ENCODE measurements around the gene BLOC1S3.
A peak's percentile ranks its signal among the peaks of the same experiment; 100 is the strongest.

Gene BLOC1S3

GRCh38 chr19:45163156-45163555 is 15.4 kb upstream of the BLOC1S3 start:
- no peak overlapping the region for H3K27ac ChIP-seq (ENCODE audit: low read length)
- H3K36me3 ChIP-seq (ENCODE audit: insufficient read depth, low read length): no peaks in the 10 kb centered on the region
- TF ChIP-seq CTCF (IDR thresholded peaks at IDR 0.05; ENCODE audit: borderline replicate concordance, extremely low read depth, low read length, poor library complexity, severe bottlenecking) (no peak), EZH2 (IDR thresholded peaks at IDR 0.05; ENCODE audit: borderline replicate concordance, low read depth, low read length, severe bottlenecking) (no peak)
- H4K20me1 ChIP-seq (ENCODE audit: insufficient read depth, low read length): peaks cover 6% of the 10 kb centered on the region
- no peak overlapping the region for H3K9ac ChIP-seq (ENCODE audit: low read depth, low read length)
- no peak overlapping the region for H3K4me2 ChIP-seq (ENCODE audit: insufficient read depth, low read length)
- H2AFZ ChIP-seq (ENCODE audit: low read depth, low read length): no peak overlapping the region
- H3K4me1 ChIP-seq (ENCODE audit: insufficient read depth, low read length): no peaks in the 10 kb centered on the region
- no peaks in the 10 kb centered on the region for H3K79me2 ChIP-seq (ENCODE audit: insufficient read depth, low read length)
- H3K9me3 ChIP-seq (ENCODE audit: insufficient read depth, low read length, severe bottlenecking): no peaks in the 10 kb centered on the region
- H3K4me3 ChIP-seq (ENCODE audit: low read depth in 1 of 2, low read length in 2 of 2): no peak overlapping the region
- no peak for DNase-seq
- no peak for ATAC-seq (ENCODE audit: insufficient read depth, low read depth)
- no peaks in the 10 kb centered on the region for H3K27me3 ChIP-seq (ENCODE audit: insufficient read depth, low read length, poor library complexity)

DNA sequence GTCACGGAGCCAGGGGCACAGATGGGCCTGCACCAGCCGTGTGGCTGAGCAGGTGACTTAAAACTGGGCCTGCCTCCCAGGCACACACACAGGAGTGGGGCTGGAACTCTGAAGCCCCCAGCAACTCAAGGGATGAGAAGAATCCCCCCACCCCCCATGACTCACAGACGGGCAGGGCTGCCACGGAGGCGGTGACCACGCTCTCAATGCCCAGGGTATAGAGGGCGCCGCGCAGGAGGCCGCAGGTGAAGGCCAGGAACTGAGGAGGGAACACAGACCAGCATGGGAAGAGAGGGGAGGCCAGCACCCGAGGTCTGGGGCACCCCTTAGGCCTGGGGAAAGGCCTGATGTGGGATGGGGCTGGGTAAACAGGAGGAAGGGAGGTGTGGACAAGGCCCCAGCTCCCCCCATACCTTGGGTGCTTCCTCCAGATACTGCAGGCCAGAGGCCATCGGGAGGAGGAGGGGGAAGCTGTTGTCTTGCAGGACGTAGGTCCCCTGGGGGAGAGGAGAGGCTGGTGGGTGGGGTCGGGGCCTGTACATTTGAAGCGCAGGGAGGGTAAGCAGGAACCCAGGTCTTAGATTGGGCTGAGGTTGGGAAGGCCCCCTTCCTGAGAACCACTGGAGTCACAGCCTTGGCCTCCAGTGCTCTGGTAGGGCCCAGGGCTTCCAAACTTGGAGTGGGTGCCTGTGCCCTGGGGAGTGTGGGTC is 14.7 kb upstream of the BLOC1S3 start:
- H4K20me1 ChIP-seq (ENCODE audit: insufficient read depth, low read length): peaks cover 6% of the 10 kb centered on the region
- no peaks in the 10 kb centered on the region for H3K4me1 ChIP-seq (ENCODE audit: insufficient read depth, low read length)
- H3K4me2 ChIP-seq (ENCODE audit: insufficient read depth, low read length): no peak overlapping the region
- DNase-seq (no peak), ATAC-seq (ENCODE audit: insufficient read depth, low read depth) (0 out of 3 replicates have a peak, but pooled peaks have one; percentile 9)
- H2AFZ ChIP-seq (ENCODE audit: low read depth, low read length): no peak overlapping the region
- no peak overlapping the region for H3K4me3 ChIP-seq (ENCODE audit: low read depth in 1 of 2, low read length in 2 of 2)
- no peak overlapping the region for H3K9ac ChIP-seq (ENCODE audit: low read depth, low read length)
- H3K27ac ChIP-seq (ENCODE audit: low read length): no peak overlapping the region
- no peak for TF ChIP-seq CTCF (IDR thresholded peaks at IDR 0.05; ENCODE audit: borderline replicate concordance, extremely low read depth, low read length, poor library complexity, severe bottlenecking)
- TF ChIP-seq EZH2 (IDR thresholded peaks at IDR 0.05; ENCODE audit: borderline replicate concordance, low read depth, low read length, severe bottlenecking): no peak
- no peaks in the 10 kb centered on the region for H3K9me3 ChIP-seq (ENCODE audit: insufficient read depth, low read length, severe bottlenecking)
- H3K36me3 ChIP-seq (ENCODE audit: insufficient read depth, low read length): no peaks in the 10 kb centered on the region
- H3K27me3 ChIP-seq (ENCODE audit: insufficient read depth, low read length, poor library complexity): no peaks in the 10 kb centered on the region
- no peaks in the 10 kb centered on the region for H3K79me2 ChIP-seq (ENCODE audit: insufficient read depth, low read length)

DNA sequence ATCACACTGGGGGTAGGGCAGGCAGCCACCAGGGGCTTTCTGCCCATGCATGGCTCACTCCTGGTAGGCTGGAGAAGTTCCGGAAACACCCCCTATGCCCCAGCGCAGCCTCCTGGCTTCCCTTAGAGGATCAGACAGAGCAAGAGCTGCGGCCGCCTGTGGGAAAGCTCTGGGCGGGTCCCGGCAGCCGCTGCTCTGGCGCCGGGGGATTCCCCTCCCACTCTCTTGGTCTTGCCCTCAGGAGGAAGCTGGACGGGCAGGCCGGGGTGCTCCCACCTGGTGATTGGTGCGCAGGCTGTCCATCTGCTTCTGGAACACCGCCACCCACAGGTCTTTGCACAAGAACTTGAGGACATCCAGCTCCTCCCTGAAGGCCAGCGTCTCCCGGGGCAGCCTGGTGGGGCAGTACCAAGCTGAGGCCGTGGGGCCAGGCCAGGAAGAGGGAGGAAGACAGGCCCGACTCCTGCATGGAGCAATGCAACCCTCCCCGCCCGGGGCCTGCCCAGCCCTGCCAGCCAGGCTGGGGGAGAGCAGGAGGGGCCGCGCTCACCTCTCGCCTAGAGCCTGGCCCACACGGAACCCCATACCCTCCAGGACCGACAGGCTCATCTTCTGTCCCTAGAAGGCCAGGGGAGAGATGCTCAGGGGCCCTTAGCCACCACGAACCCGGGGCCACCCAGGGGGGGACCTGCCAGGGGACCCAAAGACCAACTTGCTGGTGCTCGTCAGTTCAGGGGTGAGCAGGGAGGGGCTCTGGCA is 13.8 kb upstream of the BLOC1S3 start:
- no peaks in the 10 kb centered on the region for H3K79me2 ChIP-seq (ENCODE audit: insufficient read depth, low read length)
- ATAC-seq (ENCODE audit: insufficient read depth, low read depth): no peak
- DNase-seq: no peak
- no peak overlapping the region for H3K4me3 ChIP-seq (ENCODE audit: low read depth in 1 of 2, low read length in 2 of 2)
- no peaks in the 10 kb centered on the region for H3K4me1 ChIP-seq (ENCODE audit: insufficient read depth, low read length)
- H3K4me2 ChIP-seq (ENCODE audit: insufficient read depth, low read length): no peak overlapping the region
- H3K9me3 ChIP-seq (ENCODE audit: insufficient read depth, low read length, severe bottlenecking): no peaks in the 10 kb centered on the region
- TF ChIP-seq CTCF (IDR thresholded peaks at IDR 0.05; ENCODE audit: borderline replicate concordance, extremely low read depth, low read length, poor library complexity, severe bottlenecking) (no peak), EZH2 (IDR thresholded peaks at IDR 0.05; ENCODE audit: borderline replicate concordance, low read depth, low read length, severe bottlenecking) (no peak)
- no peak overlapping the region for H2AFZ ChIP-seq (ENCODE audit: low read depth, low read length)
- no peak overlapping the region for H3K9ac ChIP-seq (ENCODE audit: low read depth, low read length)
- H3K27me3 ChIP-seq (ENCODE audit: insufficient read depth, low read length, poor library complexity): no peaks in the 10 kb centered on the region
- H3K36me3 ChIP-seq (ENCODE audit: insufficient read depth, low read length): no peaks in the 10 kb centered on the region
- peaks cover 10% of the 10 kb centered on the region for H4K20me1 ChIP-seq (ENCODE audit: insufficient read depth, low read length)
- no peak overlapping the region for H3K27ac ChIP-seq (ENCODE audit: low read length)

All from DND-41 (cell line).